B cell (primary cell): ENCODE data around the gene HACE1. TPM values are rescaled to one million over a fixed set of nuclear protein-coding genes. Genes with fewer than 3 reads are reported as not detected.

Experiments
- ATAC-seq: fragments of 200-7000 bp; cut with Tn5 transposase; one replicate; pipeline ENCODE4 v1.10.0; 2021; ENCODE audit warnings: low read depth, mild to moderate bottlenecking, moderate number of reproducible peaks, moderate library complexity
- CTCF ChIA-PET: fragments of 350-600 bp; sonication (Branson Sonifier 250); formaldehyde crosslinking; loops from one replicate; lab custom pipeline; 2021; ENCODE audit warnings: antibody characterized with exemption, inconsistent platforms; lab: Charles Lee
- POLR2A ChIA-PET: fragments of 350-600 bp; sonication (Branson Sonifier 250); formaldehyde crosslinking; loops from one replicate; lab custom pipeline; 2021; ENCODE audit warnings: antibody characterized with exemption; lab: Charles Lee
- DNase-seq: peaks from one replicate; pipeline ENCODE4 v3.0.0; 2013
- H2AFZ ChIP-seq: 2 replicates; pipeline ENCODE4 v1.6.1; 2012; ENCODE audit warnings: mild to moderate bottlenecking, low read depth, low read length; ENCODE audit not compliant: insufficient read depth, poor library complexity, severe bottlenecking
- H3K27ac ChIP-seq, 2 donors: 1 replicate in 1 of 2; 2 replicates in 1 of 2; pipeline ENCODE4 v1.5.1; 2012 to 2013; ENCODE audit warnings: low read length in 2 of 2, mild to moderate bottlenecking in 2 of 2, moderate library complexity in 1 of 2
- H3K27me3 ChIP-seq, 4 experiments: fragments of 200-600 bp in 1 of 4; sonication (generic) in 1 of 4; replicated peaks in 1 of 4; 1 replicate in 2 of 4; 2 replicates in 2 of 4; pipeline versions ENCODE4 v1.6.1 to v1.7.0; 2013 to 2016; ENCODE audit warnings: low read length in 3 of 4, mild to moderate bottlenecking in 2 of 4, mixed read lengths in 1 of 4, moderate library complexity in 1 of 4; ENCODE audit not compliant: insufficient read depth in 4 of 4, control insufficient read depth in 3 of 4; ENCODE audit errors: control extremely low read depth in 1 of 4
- H3K36me3 ChIP-seq, 2 experiments: replicated peaks in 1 of 2; 1 replicate in 1 of 2; 2 replicates in 1 of 2; pipeline versions ENCODE4 v1.6.1 to v1.7.1; 2013; ENCODE audit warnings: low read length in 1 of 2; ENCODE audit not compliant: insufficient read depth in 2 of 2, control insufficient read depth in 1 of 2; ENCODE audit errors: control extremely low read depth in 1 of 2, extremely low read depth in 1 of 2
- H3K4me1 ChIP-seq, 2 donors: fragments of 200-600 bp in 1 of 2; sonication (generic) in 1 of 2; 1 replicate in 1 of 2; 2 replicates in 1 of 2; pipeline versions ENCODE4 v1.5.1 to v1.6.1; 2013 to 2017; ENCODE audit warnings: low read length in 2 of 2; ENCODE audit not compliant: control insufficient read depth in 2 of 2, insufficient read depth in 2 of 2
- H3K4me2 ChIP-seq: replicated peaks from 2 replicates; pipeline ENCODE3; 2012; ENCODE audit warnings: mild to moderate bottlenecking, low read depth, low read length; ENCODE audit not compliant: poor library complexity, severe bottlenecking
- H3K4me3 ChIP-seq, 5 experiments: fragments of 200-600 bp in 1 of 5; sonication (generic) in 1 of 5; 1 replicate in 3 of 5; 2 replicates in 2 of 5; pipeline versions ENCODE4 v1.5.1 to v1.7.0; 2011 to 2016; ENCODE audit warnings: low read length in 4 of 5, mild to moderate bottlenecking in 4 of 5, low read depth in 2 of 5, control low read depth in 1 of 5, moderate library complexity in 1 of 5; ENCODE audit not compliant: insufficient read depth in 1 of 5; ENCODE audit errors: control extremely low read depth in 1 of 5, extremely low read depth in 1 of 5
- H3K79me2 ChIP-seq: fragments of 200-600 bp; sonication (generic); one replicate; pipeline ENCODE4 v1.6.0; 2016; ENCODE audit warnings: low read length; ENCODE audit not compliant: control insufficient read depth, insufficient read depth
- H3K9ac ChIP-seq: fragments of 200-600 bp; sonication (generic); 2 replicates; pipeline ENCODE4 v1.6.1; 2017; ENCODE audit warnings: mild to moderate bottlenecking, low read length, moderate library complexity
- H3K9me3 ChIP-seq, 3 donors: one replicate each; pipeline versions ENCODE4 v1.6.1 to v1.7.1; 2013; ENCODE audit warnings: low read length in 2 of 3; ENCODE audit not compliant: control insufficient read depth in 2 of 3, insufficient read depth in 1 of 3; ENCODE audit errors: control extremely low read depth in 1 of 3
- H4K20me1 ChIP-seq: 2 replicates; pipeline ENCODE4 v1.6.0; 2012; ENCODE audit warnings: mild to moderate bottlenecking, low read length; ENCODE audit not compliant: insufficient read depth, control insufficient read depth, poor library complexity, severe bottlenecking
- H3K27ac Mint-ChIP-seq: one replicate; pipeline ENCODE4 v1.8.0; 2021; ENCODE audit warnings: mixed read lengths
- H3K27me3 Mint-ChIP-seq: one replicate; pipeline ENCODE4 v1.8.0; 2021; ENCODE audit warnings: mixed read lengths
- H3K4me1 Mint-ChIP-seq: one replicate; pipeline ENCODE4 v1.8.0; 2021; ENCODE audit warnings: mixed read lengths
- H3K4me3 Mint-ChIP-seq: one replicate; pipeline ENCODE4 v1.8.0; 2021; ENCODE audit warnings: mixed read lengths
- H3K9me3 Mint-ChIP-seq: one replicate; pipeline ENCODE4 v1.8.0; 2022; ENCODE audit warnings: mixed read lengths; ENCODE audit not compliant: insufficient read depth
- EZH2 ChIP-seq: IDR thresholded peaks from 2 replicates; pipeline ENCODE4 v1.6.1; 2012; ENCODE audit warnings: borderline replicate concordance, low read depth, mild to moderate bottlenecking, moderate library complexity, low read length; ENCODE audit not compliant: insufficient read depth, poor library complexity, severe bottlenecking
- WGBS: methylation state at CpG from one replicate; pipeline ENCODE4 v1.1.5; 2013; ENCODE audit warnings: missing lambda C conversion rate; ENCODE audit not compliant: insufficient coverage; 5-methylcytosine and 5-hydroxymethylcytosine counted together
- intact Hi-C: fragments of 100-400 bp; cut with micrococcal nuclease; formaldehyde crosslinking; loops from one replicate; pipeline ENCODE4 v1.10.0; 2022
- polyA plus RNA-seq: library from polyadenylated mRNA; depleted of rRNA; stranded (reverse); fragments of >200 nt; gene quantifications from 2 replicates; pipeline ENCODE4 v1.2.3, GENCODE V29; 2012
- total RNA-seq, 2 donors: library from RNA; stranded (reverse); fragments of 120-200 nt in 1 of 2; gene quantifications; 1 replicate in 1 of 2; 2 replicates in 1 of 2; pipeline versions ENCODE4 v1.2.3 to v1.2.4, GENCODE V29; 2013 to 2022
- TF ChIP-seq, protein P1 (sequence below): fragments of 200-600 bp; IDR thresholded peaks from one replicate; pipeline ENCODE4 v1.8.0; 2022; ENCODE audit warnings: antibody characterized with exemption, mild to moderate bottlenecking

HACE1 gene
- total and polyA plus RNA-seq, 2 donors (not counting 1 experiment from before 2014, with no cell fraction given): 7.5 to 19.2 TPM

- Histone ChIP-seq H3K4me1 (no peaks in the 10 kb centered on the region), H3K79me2 (no peaks in the 10 kb centered on the region), H4K20me1 (no peaks in the 10 kb centered on the region), H2AFZ (no peak overlapping the region), H3K9ac (no peak overlapping the region), H3K36me3 (no peaks in the 10 kb centered on the region), H3K27me3 (no peaks in the 10 kb centered on the region), H3K9me3 (no peaks in the 10 kb centered on the region), H3K27ac (no peak overlapping the region), H3K4me2 (no peak overlapping the region), H3K4me3 (no peak overlapping the region)
- no peaks in the 10 kb centered on the region for H3K4me1 Mint-ChIP-seq
- DNase-seq (no peak), ATAC-seq (no peak)
- no peak overlapping the region for H3K27ac Mint-ChIP-seq
- ChIA-PET CTCF (no interaction called here), POLR2A (no interaction called here)
- TF ChIP-seq EZH2: no peak
- TF ChIP-seq, protein P1, sequence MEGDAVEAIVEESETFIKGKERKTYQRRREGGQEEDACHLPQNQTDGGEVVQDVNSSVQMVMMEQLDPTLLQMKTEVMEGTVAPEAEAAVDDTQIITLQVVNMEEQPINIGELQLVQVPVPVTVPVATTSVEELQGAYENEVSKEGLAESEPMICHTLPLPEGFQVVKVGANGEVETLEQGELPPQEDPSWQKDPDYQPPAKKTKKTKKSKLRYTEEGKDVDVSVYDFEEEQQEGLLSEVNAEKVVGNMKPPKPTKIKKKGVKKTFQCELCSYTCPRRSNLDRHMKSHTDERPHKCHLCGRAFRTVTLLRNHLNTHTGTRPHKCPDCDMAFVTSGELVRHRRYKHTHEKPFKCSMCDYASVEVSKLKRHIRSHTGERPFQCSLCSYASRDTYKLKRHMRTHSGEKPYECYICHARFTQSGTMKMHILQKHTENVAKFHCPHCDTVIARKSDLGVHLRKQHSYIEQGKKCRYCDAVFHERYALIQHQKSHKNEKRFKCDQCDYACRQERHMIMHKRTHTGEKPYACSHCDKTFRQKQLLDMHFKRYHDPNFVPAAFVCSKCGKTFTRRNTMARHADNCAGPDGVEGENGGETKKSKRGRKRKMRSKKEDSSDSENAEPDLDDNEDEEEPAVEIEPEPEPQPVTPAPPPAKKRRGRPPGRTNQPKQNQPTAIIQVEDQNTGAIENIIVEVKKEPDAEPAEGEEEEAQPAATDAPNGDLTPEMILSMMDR: no peak
- intact Hi-C loops: no loop called here
- peaks cover 5% of the 10 kb centered on the region for H3K27me3 Mint-ChIP-seq
- whole genome bisulfite sequencing: no CpG with 5 or more reads among the region's 3 CpGs
- no peak overlapping the region for H3K4me3 Mint-ChIP-seq
- H3K9me3 Mint-ChIP-seq: peaks cover 2% of the 10 kb centered on the region
Observed at GRCh38 chr6:104688283-104688969, 171.3 kb downstream of the HACE1 start.

- Histone ChIP-seq H3K27me3 (no peaks in the 10 kb centered on the region), H3K4me3 (no peak overlapping the region), H4K20me1 (no peaks in the 10 kb centered on the region), H3K4me2 (no peak overlapping the region), H3K4me1 (no peaks in the 10 kb centered on the region), H3K79me2 (no peaks in the 10 kb centered on the region), H2AFZ (no peak overlapping the region), H3K9ac (no peak overlapping the region), H3K27ac (no peak overlapping the region), H3K36me3 (no peaks in the 10 kb centered on the region), H3K9me3 (no peaks in the 10 kb centered on the region)
- Mint-ChIP-seq H3K4me3 (no peak overlapping the region), H3K4me1 (no peaks in the 10 kb centered on the region), H3K27me3 (peaks cover 5% of the 10 kb centered on the region), H3K27ac (no peak overlapping the region), H3K9me3 (peaks cover 2% of the 10 kb centered on the region)
- TF ChIP-seq EZH2: no peak
- TF ChIP-seq, protein P1: no peak
- no peak for DNase-seq
- no peak for ATAC-seq
- intact Hi-C loops: no loop called here
- WGBS: 81% methylated on average over 2 of the region's 6 CpGs
- CTCF ChIA-PET: no interaction called here
- POLR2A ChIA-PET: no interaction called here
Observed at GRCh38 chr6:104686550-104687175, 173.1 kb downstream of the HACE1 start.
